Large intestine (tissue), 3 donors: ENCODE results near the gene ZBTB45. TPM values are rescaled to one million over a fixed set of nuclear protein-coding genes. Genes with fewer than 3 reads are reported as not detected.

Source experiments
- DNase-seq, 2 donors: peaks; one replicate each; pipeline versions ENCODE4 v3.0.0 to v3.0.0-alpha.2; 2013
- H3K27ac ChIP-seq: one replicate; pipeline ENCODE4 v1.5.1; 2013; ENCODE audit warnings: low read length
- H3K27me3 ChIP-seq: 2 replicates; pipeline ENCODE4 v1.6.1; 2013; ENCODE audit warnings: low read length; ENCODE audit not compliant: control insufficient read depth, insufficient read depth
- H3K36me3 ChIP-seq: 2 replicates; pipeline ENCODE4 v1.6.1; 2013; ENCODE audit warnings: low read length; ENCODE audit not compliant: control insufficient read depth, insufficient read depth
- H3K4me1 ChIP-seq: one replicate; pipeline ENCODE4 v1.6.1; 2013; ENCODE audit warnings: low read length; ENCODE audit not compliant: control insufficient read depth, insufficient read depth
- H3K4me3 ChIP-seq: one replicate; pipeline ENCODE4 v1.5.1; 2013; ENCODE audit warnings: low read length
- H3K9me3 ChIP-seq: one replicate; pipeline ENCODE4 v1.6.1; 2013; ENCODE audit warnings: mild to moderate bottlenecking, low read depth, low read length, moderate library complexity; ENCODE audit not compliant: control insufficient read depth
- WGBS: methylation state at CpG from one replicate; pipeline ENCODE4 v1.1.5; 2013; ENCODE audit warnings: low lambda C conversion rate; ENCODE audit not compliant: insufficient coverage; 5-methylcytosine and 5-hydroxymethylcytosine counted together
- polyA plus RNA-seq: library from polyadenylated mRNA; unstranded; fragments of 120-200 nt; gene quantifications from one replicate; pipeline ENCODE4 v1.2.1, GENCODE V29; 2013

Gene ZBTB45
- polyA plus RNA-seq, 1 donor = 11.1 TPM

GRCh38 chr19:58480831-58481230 lies 38.8 kb downstream of the ZBTB45 start:
- Histone ChIP-seq H3K4me1 (peaks cover 7% of the 10 kb centered on the region), H3K27me3 (no peaks in the 10 kb centered on the region), H3K9me3 (no peaks in the 10 kb centered on the region), H3K27ac (no peak overlapping the region), H3K4me3 (no peak overlapping the region), H3K36me3 (peaks cover 28% of the 10 kb centered on the region)
- no peak for DNase-seq
- WGBS = no CpG with 5 or more reads among the region's 2 CpGs

- H3K36me3 ChIP-seq = peaks cover 28% of the 10 kb centered on the region
- H3K27me3 ChIP-seq = no peaks in the 10 kb centered on the region
- peaks cover 7% of the 10 kb centered on the region for H3K4me1 ChIP-seq
- no peak for DNase-seq
- no peaks in the 10 kb centered on the region for H3K9me3 ChIP-seq
- no CpG with 5 or more reads among the region's 20 CpGs for WGBS
- no peak overlapping the region for H3K4me3 ChIP-seq
- H3K27ac ChIP-seq = no peak overlapping the region
Measured at GRCh38 chr19:58480481-58480830, 39.2 kb downstream of the ZBTB45 start.

GRCh38 chr19:58479736-58480480 lies 39.7 kb downstream of the ZBTB45 start:
- H3K27me3 ChIP-seq = no peaks in the 10 kb centered on the region
- peaks cover 12% of the 10 kb centered on the region for H3K4me1 ChIP-seq
- peaks cover 28% of the 10 kb centered on the region for H3K36me3 ChIP-seq
- no peak overlapping the region for H3K27ac ChIP-seq
- H3K9me3 ChIP-seq = no peaks in the 10 kb centered on the region
- H3K4me3 ChIP-seq = no peak overlapping the region
- no peak for DNase-seq
- no CpG with 5 or more reads among the region's 28 CpGs for WGBS

GRCh38 chr19:58479303-58479702 lies 40.3 kb downstream of the ZBTB45 start:
- no peak for DNase-seq
- Histone ChIP-seq H3K27ac (no peak overlapping the region), H3K4me1 (peaks cover 12% of the 10 kb centered on the region), H3K9me3 (no peaks in the 10 kb centered on the region), H3K27me3 (no peaks in the 10 kb centered on the region), H3K36me3 (peaks cover 28% of the 10 kb centered on the region), H3K4me3 (no peak overlapping the region)
- WGBS = 100% methylated on average over 3 of the region's 7 CpGs

- Histone ChIP-seq H3K27me3 (no peaks in the 10 kb centered on the region), H3K27ac (no peak overlapping the region), H3K9me3 (no peaks in the 10 kb centered on the region), H3K36me3 (peaks cover 37% of the 10 kb centered on the region), H3K4me1 (peaks cover 12% of the 10 kb centered on the region), H3K4me3 (no peak overlapping the region)
- WGBS = no CpG with 5 or more reads among the region's 1 CpG
- no peak for DNase-seq
Measured at GRCh38 chr19:58477871-58478270, 41.7 kb downstream of the ZBTB45 start.

- Histone ChIP-seq H3K4me3 (no peak overlapping the region), H3K36me3 (peaks cover 42% of the 10 kb centered on the region)
- no peak for DNase-seq
Measured at GRCh38 chr19:58477130-58477529, 42.5 kb downstream of the ZBTB45 start.

GRCh38 chr19:58476498-58477015 lies 43.1 kb downstream of the ZBTB45 start:
- WGBS = 60% methylated on average over 1 of the region's 27 CpGs
- Histone ChIP-seq H3K4me3 (peak overlapping the region; percentile 76), H3K27me3 (no peaks in the 10 kb centered on the region), H3K27ac (peak overlapping the region; percentile 97), H3K9me3 (no peaks in the 10 kb centered on the region), H3K4me1 (peaks cover 12% of the 10 kb centered on the region), H3K36me3 (peaks cover 45% of the 10 kb centered on the region)
- peak in 1 of 2 donors; percentile 31 for DNase-seq

More at GRCh38 chr19:58477130-58477529, 42.5 kb downstream of the ZBTB45 start:
- WGBS = no CpG with 5 or more reads among the region's 15 CpGs
- Histone ChIP-seq H3K4me1 (peaks cover 12% of the 10 kb centered on the region), H3K9me3 (no peaks in the 10 kb centered on the region), H3K27ac (no peak overlapping the region), H3K27me3 (no peaks in the 10 kb centered on the region)

- H3K4me3 ChIP-seq = peak within 1 kb of the TSS; percentile 76
- H3K4me1 ChIP-seq = peaks cover 12% of the 10 kb centered on the region
- DNase-seq = peak; percentile 98 to 99
- WGBS = 20% methylated on average over 1 of the region's 64 CpGs
- no peaks in the 10 kb centered on the region for H3K27me3 ChIP-seq
- H3K27ac ChIP-seq = peak within 1 kb of the TSS; percentile 97
- no peaks in the 10 kb centered on the region for H3K9me3 ChIP-seq
- peaks cover 40% of the 10 kb centered on the region for H3K36me3 ChIP-seq
Measured at GRCh38 chr19:58475714-58476497, 43.7 kb downstream of the ZBTB45 start, which contains the start of gene ZNF446. TSS of gene ZNF446 (plus strand) at chr19:58476352. CDS start at chr19:58477219, 867 bp downstream.

- H3K9me3 ChIP-seq = no peaks in the 10 kb centered on the region
Measured at GRCh38 chr19:58474997-58475713, 44.5 kb downstream of the ZBTB45 start.

More at GRCh38 chr19:58474997-58475713, 44.5 kb downstream of the ZBTB45 start:
- no CpG with 5 or more reads among the region's 27 CpGs for WGBS
- DNase-seq = no peak
- Histone ChIP-seq H3K36me3 (peaks cover 38% of the 10 kb centered on the region), H3K4me3 (peak overlapping the region; percentile 76), H3K27ac (peak overlapping the region; percentile 97), H3K27me3 (no peaks in the 10 kb centered on the region), H3K4me1 (peaks cover 12% of the 10 kb centered on the region)
